GM23338 (cell line): Measurements from ENCODE around the gene MBOAT7. TPM values are rescaled to one million over a fixed set of nuclear protein-coding genes. Genes with fewer than 3 reads are reported as not detected.

Experiments
- ATAC-seq: fragments of 200-7000 bp; cut with Tn5 transposase; 3 replicates; pipeline ENCODE4 v1.9.1; 2020
- DNase-seq: peaks from one replicate; pipeline ENCODE4 v3.0.0-alpha.2; 2015; ENCODE audit warnings: low spot score
- H2AFZ ChIP-seq: fragments of 200-600 bp; sonication (generic); 2 replicates; pipeline ENCODE4 v1.8.0; 2016; ENCODE audit warnings: antibody characterized with exemption, mild to moderate bottlenecking, moderate library complexity
- H3F3A ChIP-seq: fragments of 200-600 bp; sonication (generic); replicated peaks from 2 replicates; pipeline ENCODE4 v1.8.0; 2017; ENCODE audit warnings: antibody characterized with exemption, mixed run types, low read depth
- H3K27ac ChIP-seq: fragments of 200-600 bp; sonication (generic); 2 replicates; pipeline ENCODE4 v1.6.1; 2016; ENCODE audit warnings: low read depth
- H3K27me3 ChIP-seq: fragments of 200-600 bp; sonication (generic); 2 replicates; pipeline ENCODE4 v1.8.0; 2016; ENCODE audit warnings: mild to moderate bottlenecking, mixed run types, moderate library complexity; ENCODE audit not compliant: insufficient read depth
- H3K36me3 ChIP-seq: fragments of 200-600 bp; sonication (generic); 2 replicates; pipeline ENCODE4 v1.8.0; 2016; ENCODE audit warnings: mild to moderate bottlenecking; ENCODE audit not compliant: insufficient read depth
- H3K4me1 ChIP-seq: fragments of 200-600 bp; sonication (generic); 2 replicates; pipeline ENCODE4 v1.8.0; 2016; ENCODE audit warnings: mild to moderate bottlenecking, moderate library complexity; ENCODE audit not compliant: insufficient read depth
- H3K4me2 ChIP-seq: fragments of 200-600 bp; sonication (generic); 2 replicates; pipeline ENCODE4 v1.7.1; 2017; ENCODE audit warnings: mixed run types
- H3K4me3 ChIP-seq: fragments of 200-600 bp; sonication (generic); 2 replicates; pipeline ENCODE4 v1.6.1; 2016; ENCODE audit warnings: mixed run types
- H3K79me2 ChIP-seq: fragments of 200-600 bp; sonication (generic); replicated peaks from 2 replicates; pipeline ENCODE4 v1.8.0; 2017; ENCODE audit warnings: mild to moderate bottlenecking; ENCODE audit not compliant: insufficient read depth
- H3K9me2 ChIP-seq: fragments of 200-600 bp; sonication (generic); 2 replicates; pipeline ENCODE4 v1.8.0; 2017; ENCODE audit not compliant: insufficient read depth
- H4K20me1 ChIP-seq: fragments of 200-600 bp; sonication (generic); replicated peaks from 2 replicates; pipeline ENCODE4 v1.8.0; 2017; ENCODE audit warnings: mild to moderate bottlenecking; ENCODE audit not compliant: insufficient read depth
- H3K27ac Mint-ChIP-seq: 2 replicates; pipeline ENCODE4 v1.8.0; 2020; ENCODE audit warnings: inconsistent platforms, mild to moderate bottlenecking, moderate library complexity, mixed read lengths
- H3K27me3 Mint-ChIP-seq: 3 replicates; pipeline ENCODE4 v1.8.0; 2022; ENCODE audit warnings: low read depth, mild to moderate bottlenecking, moderate library complexity, mixed read lengths, inconsistent platforms; ENCODE audit not compliant: insufficient read depth, poor library complexity
- H3K36me3 Mint-ChIP-seq: 3 replicates; pipeline ENCODE4 v1.8.0; 2021; ENCODE audit warnings: low read depth, mild to moderate bottlenecking, inconsistent platforms, moderate library complexity, mixed read lengths
- H3K4me1 Mint-ChIP-seq: 3 replicates; pipeline ENCODE4 v1.8.0; 2020; ENCODE audit warnings: mild to moderate bottlenecking, inconsistent platforms, mixed read lengths
- H3K4me3 Mint-ChIP-seq: 3 replicates; pipeline ENCODE4 v1.8.0; 2021; ENCODE audit warnings: moderate library complexity, mild to moderate bottlenecking, inconsistent platforms, mixed read lengths
- H3K9me3 Mint-ChIP-seq: 3 replicates; pipeline ENCODE4 v1.8.0; 2020; ENCODE audit warnings: moderate library complexity, mild to moderate bottlenecking, inconsistent platforms, mixed read lengths
- EZH2phosphoT487 ChIP-seq: fragments of 200-600 bp; sonication (generic); IDR thresholded peaks from one replicate; pipeline ENCODE4 v1.8.1; 2018; ENCODE audit warnings: antibody characterized with exemption; ENCODE audit not compliant: unreplicated experiment
- NANOG ChIP-seq: IDR thresholded peaks from 2 replicates; pipeline ENCODE4 v1.6.1; 2016; ENCODE audit warnings: antibody characterized with exemption, borderline replicate concordance
- POLR2AphosphoS5 ChIP-seq: IDR thresholded peaks from 2 replicates; pipeline ENCODE4 v1.6.1; 2016; ENCODE audit warnings: antibody characterized with exemption, low read depth
- STAT1 ChIP-seq: IDR thresholded peaks from one replicate; pipeline ENCODE4 v1.6.1; 2016; ENCODE audit warnings: antibody characterized with exemption; ENCODE audit not compliant: unreplicated experiment
- ZNF114 ChIP-seq: fragments of 250-450 bp; sonication (Bioruptor Pico); IDR thresholded peaks from 2 replicates; pipeline ENCODE4 v1.5.0; 2020; ENCODE audit warnings: mild to moderate bottlenecking, moderate library complexity
- polyA plus RNA-seq: library from polyadenylated mRNA; unstranded; fragments of >200 nt; fragmentation: Nextera tagmentation; extraction: Ambion mirVana; gene quantifications from 2 replicates; pipeline ENCODE4 v1.2.1, GENCODE V29; 2016
- total RNA-seq: library from RNA; depleted of rRNA; stranded (reverse); fragments of >200 nt; shearing (Covaris generic); gene quantifications from 2 replicates; pipeline ENCODE4 v1.2.3, GENCODE V29; 2014
- TF ChIP-seq, protein P1 (sequence below), 2 experiments: fragments of 200-600 bp in 1 of 2; sonication (generic) in 1 of 2; conservative IDR thresholded peaks; 2 replicates each; pipeline versions ENCODE4 v1.5.1 to v1.6.1; 2016 to 2017; ENCODE audit warnings: antibody characterized with exemption in 2 of 2, low read depth in 2 of 2, mild to moderate bottlenecking in 2 of 2, moderate library complexity in 1 of 2
- TF ChIP-seq, protein P2 (sequence below): fragments of 250-450 bp; sonication (Bioruptor Pico); IDR thresholded peaks from 2 replicates; pipeline ENCODE4 v1.5.0; 2020; ENCODE audit warnings: mild to moderate bottlenecking, moderate library complexity

The MBOAT7 gene
- total and polyA plus RNA-seq, 2 experiments from 2014 or later = 77.8 to 184 TPM

DNA sequence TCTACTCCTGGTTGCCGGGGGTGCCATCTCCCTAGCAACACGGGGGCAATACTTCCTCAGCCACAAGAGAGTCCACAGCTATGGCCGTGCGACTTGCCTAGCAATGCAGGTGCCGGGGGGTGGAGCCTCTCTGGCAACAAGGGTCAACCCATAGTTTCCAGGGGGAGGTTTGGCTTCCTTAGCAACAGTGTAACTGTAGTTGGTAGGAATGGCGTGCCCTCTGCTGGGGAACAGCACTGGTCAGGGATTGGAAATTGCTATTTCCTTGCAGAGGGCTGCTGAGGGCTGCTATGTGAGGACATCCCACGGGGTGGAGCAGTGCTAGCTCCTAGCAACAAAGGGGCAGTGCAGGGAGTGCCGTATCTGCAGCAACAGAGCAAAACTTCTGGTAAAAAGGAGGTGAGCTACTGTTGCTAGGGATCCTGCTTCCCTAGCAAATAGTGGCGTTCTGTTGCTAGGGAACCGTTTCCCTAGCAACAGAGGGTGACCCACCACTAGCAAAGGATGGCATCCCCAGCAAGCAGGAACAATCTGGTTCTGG is 9.4 kb downstream of the MBOAT7 start:
- peak; percentile 90 for ATAC-seq
- Histone ChIP-seq H3F3A (peaks cover 7% of the 10 kb centered on the region), H3K4me3 (no peak overlapping the region), H3K27me3 (no peaks in the 10 kb centered on the region), H3K27ac (no peak overlapping the region), H3K79me2 (no peaks in the 10 kb centered on the region), H2AFZ (no peak overlapping the region), H4K20me1 (peaks cover 13% of the 10 kb centered on the region), H3K4me2 (no peak overlapping the region), H3K36me3 (peaks cover 9% of the 10 kb centered on the region; the same call in 1 of the 2 replicates), H3K9me2 (no peaks in the 10 kb centered on the region), H3K4me1 (no peaks in the 10 kb centered on the region; the same call in 1 of the 2 replicates)
- DNase-seq = peak; percentile 98
- H3K4me1 Mint-ChIP-seq = peaks cover 14% of the 10 kb centered on the region
- H3K27me3 Mint-ChIP-seq = peaks cover 17% of the 10 kb centered on the region
- peak overlapping the region; percentile 74; the same call in 1 of the 2 replicates for H3K27ac Mint-ChIP-seq
- H3K36me3 Mint-ChIP-seq = peaks cover 32% of the 10 kb centered on the region
- no peaks in the 10 kb centered on the region; the same call in 2 of the 3 replicates for H3K9me3 Mint-ChIP-seq
- H3K4me3 Mint-ChIP-seq = no peak overlapping the region; the same call in 2 of the 3 replicates
- no peak for TF ChIP-seq STAT1
- TF ChIP-seq, protein P1, sequence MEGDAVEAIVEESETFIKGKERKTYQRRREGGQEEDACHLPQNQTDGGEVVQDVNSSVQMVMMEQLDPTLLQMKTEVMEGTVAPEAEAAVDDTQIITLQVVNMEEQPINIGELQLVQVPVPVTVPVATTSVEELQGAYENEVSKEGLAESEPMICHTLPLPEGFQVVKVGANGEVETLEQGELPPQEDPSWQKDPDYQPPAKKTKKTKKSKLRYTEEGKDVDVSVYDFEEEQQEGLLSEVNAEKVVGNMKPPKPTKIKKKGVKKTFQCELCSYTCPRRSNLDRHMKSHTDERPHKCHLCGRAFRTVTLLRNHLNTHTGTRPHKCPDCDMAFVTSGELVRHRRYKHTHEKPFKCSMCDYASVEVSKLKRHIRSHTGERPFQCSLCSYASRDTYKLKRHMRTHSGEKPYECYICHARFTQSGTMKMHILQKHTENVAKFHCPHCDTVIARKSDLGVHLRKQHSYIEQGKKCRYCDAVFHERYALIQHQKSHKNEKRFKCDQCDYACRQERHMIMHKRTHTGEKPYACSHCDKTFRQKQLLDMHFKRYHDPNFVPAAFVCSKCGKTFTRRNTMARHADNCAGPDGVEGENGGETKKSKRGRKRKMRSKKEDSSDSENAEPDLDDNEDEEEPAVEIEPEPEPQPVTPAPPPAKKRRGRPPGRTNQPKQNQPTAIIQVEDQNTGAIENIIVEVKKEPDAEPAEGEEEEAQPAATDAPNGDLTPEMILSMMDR (conservative IDR thresholded peaks at IDR 0.05; ENCODE audit: low read depth in 2 of 2) = peak; percentile 64 to 80

- H3K4me3 ChIP-seq = no peak overlapping the region
- no peaks in the 10 kb centered on the region for H3K27me3 ChIP-seq
- Mint-ChIP-seq H3K9me3 (no peaks in the 10 kb centered on the region; the same call in 2 of the 3 replicates), H3K36me3 (peaks cover 36% of the 10 kb centered on the region), H3K27me3 (peaks cover 23% of the 10 kb centered on the region), H3K4me3 (no peak overlapping the region), H3K27ac (peak overlapping the region; percentile 74; the same call in 1 of the 2 replicates), H3K4me1 (peaks cover 14% of the 10 kb centered on the region)
- ATAC-seq (no peak), DNase-seq (no peak)
- peaks cover 13% of the 10 kb centered on the region for H4K20me1 ChIP-seq
- H3K4me1 ChIP-seq = no peaks in the 10 kb centered on the region; the same call in 1 of the 2 replicates
- H3K27ac ChIP-seq = no peak overlapping the region
- H2AFZ ChIP-seq = no peak overlapping the region
- H3F3A ChIP-seq = peaks cover 7% of the 10 kb centered on the region
- H3K4me2 ChIP-seq = peak overlapping the region; percentile 65; the same call in 1 of the 2 replicates
- H3K79me2 ChIP-seq = no peaks in the 10 kb centered on the region
- peaks cover 9% of the 10 kb centered on the region; the same call in 1 of the 2 replicates for H3K36me3 ChIP-seq
- H3K9me2 ChIP-seq = no peaks in the 10 kb centered on the region
- no peak for TF ChIP-seq STAT1
- TF ChIP-seq EZH2phosphoT487 = no peak
- TF ChIP-seq POLR2AphosphoS5 = no peak
- TF ChIP-seq, protein P1 (conservative IDR thresholded peaks at IDR 0.05; ENCODE audit: low read depth in 2 of 2) = no peak
- no peak for TF ChIP-seq ZNF114 (CRISPR knock-in tag)
- TF ChIP-seq, protein P2, sequence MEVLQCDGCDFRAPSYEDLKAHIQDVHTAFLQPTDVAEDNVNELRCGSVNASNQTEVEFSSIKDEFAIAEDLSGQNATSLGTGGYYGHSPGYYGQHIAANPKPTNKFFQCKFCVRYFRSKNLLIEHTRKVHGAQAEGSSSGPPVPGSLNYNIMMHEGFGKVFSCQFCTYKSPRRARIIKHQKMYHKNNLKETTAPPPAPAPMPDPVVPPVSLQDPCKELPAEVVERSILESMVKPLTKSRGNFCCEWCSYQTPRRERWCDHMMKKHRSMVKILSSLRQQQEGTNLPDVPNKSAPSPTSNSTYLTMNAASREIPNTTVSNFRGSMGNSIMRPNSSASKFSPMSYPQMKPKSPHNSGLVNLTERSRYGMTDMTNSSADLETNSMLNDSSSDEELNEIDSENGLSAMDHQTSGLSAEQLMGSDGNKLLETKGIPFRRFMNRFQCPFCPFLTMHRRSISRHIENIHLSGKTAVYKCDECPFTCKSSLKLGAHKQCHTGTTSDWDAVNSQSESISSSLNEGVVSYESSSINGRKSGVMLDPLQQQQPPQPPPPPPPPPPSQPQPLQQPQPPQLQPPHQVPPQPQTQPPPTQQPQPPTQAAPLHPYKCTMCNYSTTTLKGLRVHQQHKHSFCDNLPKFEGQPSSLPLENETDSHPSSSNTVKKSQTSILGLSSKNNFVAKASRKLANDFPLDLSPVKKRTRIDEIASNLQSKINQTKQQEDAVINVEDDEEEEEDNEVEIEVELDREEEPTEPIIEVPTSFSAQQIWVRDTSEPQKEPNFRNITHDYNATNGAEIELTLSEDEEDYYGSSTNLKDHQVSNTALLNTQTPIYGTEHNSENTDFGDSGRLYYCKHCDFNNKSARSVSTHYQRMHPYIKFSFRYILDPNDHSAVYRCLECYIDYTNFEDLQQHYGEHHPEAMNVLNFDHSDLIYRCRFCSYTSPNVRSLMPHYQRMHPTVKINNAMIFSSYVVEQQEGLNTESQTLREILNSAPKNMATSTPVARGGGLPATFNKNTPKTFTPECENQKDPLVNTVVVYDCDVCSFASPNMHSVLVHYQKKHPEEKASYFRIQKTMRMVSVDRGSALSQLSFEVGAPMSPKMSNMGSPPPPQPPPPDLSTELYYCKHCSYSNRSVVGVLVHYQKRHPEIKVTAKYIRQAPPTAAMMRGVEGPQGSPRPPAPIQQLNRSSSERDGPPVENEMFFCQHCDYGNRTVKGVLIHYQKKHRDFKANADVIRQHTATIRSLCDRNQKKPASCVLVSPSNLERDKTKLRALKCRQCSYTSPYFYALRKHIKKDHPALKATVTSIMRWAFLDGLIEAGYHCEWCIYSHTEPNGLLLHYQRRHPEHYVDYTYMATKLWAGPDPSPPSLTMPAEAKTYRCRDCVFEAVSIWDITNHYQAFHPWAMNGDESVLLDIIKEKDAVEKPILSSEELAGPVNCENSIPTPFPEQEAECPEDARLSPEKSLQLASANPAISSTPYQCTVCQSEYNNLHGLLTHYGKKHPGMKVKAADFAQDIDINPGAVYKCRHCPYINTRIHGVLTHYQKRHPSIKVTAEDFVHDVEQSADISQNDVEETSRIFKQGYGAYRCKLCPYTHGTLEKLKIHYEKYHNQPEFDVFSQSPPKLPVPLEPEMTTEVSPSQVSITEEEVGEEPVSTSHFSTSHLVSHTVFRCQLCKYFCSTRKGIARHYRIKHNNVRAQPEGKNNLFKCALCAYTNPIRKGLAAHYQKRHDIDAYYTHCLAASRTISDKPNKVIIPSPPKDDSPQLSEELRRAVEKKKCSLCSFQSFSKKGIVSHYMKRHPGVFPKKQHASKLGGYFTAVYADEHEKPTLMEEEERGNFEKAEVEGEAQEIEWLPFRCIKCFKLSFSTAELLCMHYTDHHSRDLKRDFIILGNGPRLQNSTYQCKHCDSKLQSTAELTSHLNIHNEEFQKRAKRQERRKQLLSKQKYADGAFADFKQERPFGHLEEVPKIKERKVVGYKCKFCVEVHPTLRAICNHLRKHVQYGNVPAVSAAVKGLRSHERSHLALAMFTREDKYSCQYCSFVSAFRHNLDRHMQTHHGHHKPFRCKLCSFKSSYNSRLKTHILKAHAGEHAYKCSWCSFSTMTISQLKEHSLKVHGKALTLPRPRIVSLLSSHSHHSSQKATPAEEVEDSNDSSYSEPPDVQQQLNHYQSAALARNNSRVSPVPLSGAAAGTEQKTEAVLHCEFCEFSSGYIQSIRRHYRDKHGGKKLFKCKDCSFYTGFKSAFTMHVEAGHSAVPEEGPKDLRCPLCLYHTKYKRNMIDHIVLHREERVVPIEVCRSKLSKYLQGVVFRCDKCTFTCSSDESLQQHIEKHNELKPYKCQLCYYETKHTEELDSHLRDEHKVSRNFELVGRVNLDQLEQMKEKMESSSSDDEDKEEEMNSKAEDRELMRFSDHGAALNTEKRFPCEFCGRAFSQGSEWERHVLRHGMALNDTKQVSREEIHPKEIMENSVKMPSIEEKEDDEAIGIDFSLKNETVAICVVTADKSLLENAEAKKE (CRISPR knock-in tag) = no peak
- TF ChIP-seq NANOG = no peak
Measured at GRCh38 chr19:54179262-54179852, 10.0 kb downstream of the MBOAT7 start.
